H1 (cell line): Measurements from ENCODE around the gene CHST9. TPM values are rescaled to one million over a fixed set of nuclear protein-coding genes. Genes with fewer than 3 reads are reported as not detected.

Experiments
- CREB1 ChIP-seq: IDR thresholded peaks from 2 replicates; pipeline ENCODE4 v1.6.1; 2012; ENCODE audit warnings: inconsistent platforms
- CTBP2 ChIP-seq: IDR thresholded peaks from 2 replicates; pipeline ENCODE4 v1.7.0; 2011; ENCODE audit warnings: borderline replicate concordance, mild to moderate bottlenecking, moderate library complexity, mixed read lengths, low read length; ENCODE audit not compliant: insufficient read depth, insufficient read length
- NANOG ChIP-seq: IDR thresholded peaks from 2 replicates; pipeline ENCODE4 v1.6.1; 2011; ENCODE audit warnings: low read length, low read depth, mild to moderate bottlenecking, inconsistent platforms; ENCODE audit not compliant: insufficient read depth, poor library complexity, severe bottlenecking
- POLR2A ChIP-seq, 2 experiments: IDR thresholded peaks; 1 replicate in 1 of 2; 2 replicates in 1 of 2; pipeline ENCODE4 v1.6.1; 2011; ENCODE audit warnings: low read depth in 2 of 2, low read length in 2 of 2, mild to moderate bottlenecking in 2 of 2; ENCODE audit errors: control extremely low read depth in 1 of 2
- polyA plus RNA-seq, 7 experiments: library from polyadenylated mRNA; depleted of rRNA in 3 of 7; stranded (reverse) in 5 of 7; unstranded in 2 of 7; fragments of >200 nt in 5 of 7; fragments of 200-250 nt in 2 of 7; gene quantifications; 1 replicate in 5 of 7; 2 replicates in 1 of 7; 4 replicates in 1 of 7; pipeline versions ENCODE4 v1.2.1 to v1.2.3, GENCODE V29; 2011 to 2013; ENCODE audit warnings: missing spikeins in 2 of 7, mixed read lengths in 2 of 7
- total RNA-seq: library from RNA; stranded (reverse); fragmentation: NEBNext Ultra II Directional; extraction: Animal tissue kit (Norgen Biotek cat#: 25700); gene quantifications from 2 replicates; pipeline ENCODE4 v1.2.1, GENCODE V29; 2021

CHST9 gene
- total and polyA plus RNA-seq, 2 of the 8 experiments (the other 6 are each of a cell fraction or from before 2014, with no cell fraction given) = 3.2 to 24.3 TPM

DNA sequence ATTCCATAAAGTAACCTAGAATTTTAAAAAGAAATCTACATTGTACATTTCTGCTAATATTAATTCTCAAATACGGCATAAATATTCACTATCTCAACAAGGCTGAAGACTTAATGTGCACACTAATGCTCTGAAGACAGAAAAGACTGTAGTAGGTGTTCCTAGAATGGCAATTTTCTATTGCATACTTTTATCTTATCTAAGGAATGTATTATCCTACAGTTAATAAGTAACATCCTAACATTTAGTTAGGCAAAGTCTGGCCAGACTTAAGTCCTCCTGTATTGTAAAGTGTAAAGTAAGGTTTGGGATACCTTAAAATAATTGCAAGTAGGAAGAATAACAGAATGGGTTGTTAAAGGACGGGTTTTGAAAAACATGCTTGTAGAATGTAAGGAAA lies 42.2 kb downstream of the CHST9 start (continued):
- TF ChIP-seq CTBP2 (no peak), POLR2A (IDR thresholded peaks at IDR 0.05; ENCODE audit: control extremely low read depth in 1 of 2, low read depth in 2 of 2, low read length in 2 of 2) (no peak), CREB1 (no peak), NANOG (no peak)
